HepG2 (cell line): ENCODE data around the gene POU2F1. TPM values are rescaled to one million over a fixed set of nuclear protein-coding genes. Genes with fewer than 3 reads are reported as not detected.

Source experiments
- ATAC-seq: fragments of 200-7000 bp; cut with Tn5 transposase; 3 replicates; pipeline ENCODE4 v1.9.1; 2020; ENCODE audit warnings: mild to moderate bottlenecking, moderate library complexity
- BruUV-seq: library from RNA; stranded (reverse); fragments of 400-500 nt; replicated peaks from 2 replicates; lab custom pipeline; 2021; lab: Mats Ljungman, UMichigan
- CTCF ChIA-PET: fragments of 300-600 bp; formaldehyde crosslinking; extraction: SDS; loops from one replicate; lab custom pipeline; 2021; ENCODE audit warnings: low total read pairs, inconsistent platforms, low intra/inter-chr PET ratio; lab: Yijun Ruan, JAX
- POLR2A ChIA-PET: fragments of 350-600 bp; sonication (Branson Sonifier 250); formaldehyde crosslinking; loops from one replicate; lab custom pipeline; 2020; ENCODE audit warnings: antibody characterized with exemption, inconsistent platforms; lab: Yijun Ruan, JAX
- DNase-seq: peaks from one replicate; pipeline ENCODE4 v3.0.0-alpha.2; 2015; ENCODE audit warnings: low spot score
- FAIRE-seq: peaks from 3 replicates; lab custom pipeline; 2011; peaks lifted over from hg19 to GRCh38; lab: Jason Lieb, UNC
- H2AFZ ChIP-seq: one replicate; pipeline ENCODE4 v1.6.1; 2011; ENCODE audit warnings: low read length, inconsistent platforms
- H3K27ac ChIP-seq: fragments of 300-600 bp; 3 replicates; pipeline ENCODE4 v1.8.0; 2011; ENCODE audit warnings: mixed run types, mild to moderate bottlenecking, mixed read lengths, low read length, inconsistent platforms; ENCODE audit not compliant: insufficient read depth; ENCODE audit errors: extremely low read length
- H3K27me3 ChIP-seq, 2 experiments: fragments of 200-600 bp in 1 of 2; 2 replicates in 1 of 2; 3 replicates in 1 of 2; pipeline versions ENCODE4 v1.6.0 to v1.8.0; 2011; ENCODE audit warnings: low read length in 2 of 2, mild to moderate bottlenecking in 2 of 2, moderate library complexity in 2 of 2, inconsistent platforms in 1 of 2; ENCODE audit not compliant: insufficient read depth in 2 of 2, control insufficient read depth in 1 of 2
- H3K36me3 ChIP-seq, 2 experiments: fragments of 200-600 bp in 1 of 2; replicated peaks in 1 of 2; 2 replicates in 1 of 2; 3 replicates in 1 of 2; pipeline versions ENCODE4 v1.5.1 to v1.8.0; 2011; ENCODE audit warnings: low read length in 2 of 2, inconsistent platforms in 1 of 2; ENCODE audit not compliant: insufficient read depth in 2 of 2, control insufficient read depth in 1 of 2
- H3K4me1 ChIP-seq: 2 replicates; pipeline ENCODE4 v1.5.1; 2012; ENCODE audit warnings: low read length, inconsistent platforms; ENCODE audit not compliant: insufficient read depth
- H3K4me2 ChIP-seq: 2 replicates; pipeline ENCODE4 v1.6.0; 2011; ENCODE audit warnings: low read depth, low read length, inconsistent platforms
- H3K4me3 ChIP-seq, 3 experiments: fragments of 200-600 bp in 1 of 3; sonication (generic), shearing (Covaris generic) in 1 of 3; replicated peaks in 1 of 3; 2 replicates each; pipeline ENCODE4 v1.5.1; 2011 to 2016; ENCODE audit warnings: low read length in 3 of 3, inconsistent platforms in 2 of 3, low read depth in 2 of 3, mild to moderate bottlenecking in 2 of 3, control low read depth in 1 of 3, mixed read lengths in 1 of 3; ENCODE audit not compliant: insufficient read depth in 1 of 3
- H3K79me2 ChIP-seq: one replicate; pipeline ENCODE4 v1.6.1; 2011; ENCODE audit warnings: low read length, inconsistent platforms; ENCODE audit not compliant: insufficient read depth
- H3K9ac ChIP-seq: 2 replicates; pipeline ENCODE4 v1.6.0; 2011; ENCODE audit warnings: mild to moderate bottlenecking, low read depth, low read length, inconsistent platforms; ENCODE audit not compliant: insufficient read depth
- H3K9me3 ChIP-seq: 2 replicates; pipeline ENCODE4 v1.5.1; 2012; ENCODE audit warnings: mild to moderate bottlenecking, low read length
- H4K20me1 ChIP-seq: 2 replicates; pipeline ENCODE4 v1.6.0; 2011; ENCODE audit warnings: inconsistent platforms, mild to moderate bottlenecking, low read length, moderate library complexity; ENCODE audit not compliant: insufficient read depth
- BHLHE40 ChIP-seq: IDR thresholded peaks from 2 replicates; pipeline ENCODE4 v1.6.1; 2011; ENCODE audit warnings: low read length, improper control_type of control experiment
- ETS1 ChIP-seq: sonication (generic); formaldehyde crosslinking; IDR thresholded peaks from 2 replicates; pipeline ENCODE4 v1.4.0; 2020; ENCODE audit warnings: missing genetic modification reagents
- FOXO4 ChIP-seq: sonication (generic); formaldehyde crosslinking; conservative IDR thresholded peaks from 2 replicates; pipeline ENCODE4 v1.8.1; 2023; ENCODE audit warnings: missing genetic modification reagents
- GATAD2A ChIP-seq: IDR thresholded peaks from 2 replicates; pipeline ENCODE4 v1.6.1; 2016
- IRF9 ChIP-seq: sonication (generic); formaldehyde crosslinking; IDR thresholded peaks from 2 replicates; pipeline ENCODE4 v1.8.0; 2022; ENCODE audit warnings: missing genetic modification reagents, mild to moderate bottlenecking, borderline replicate concordance
- PBX3 ChIP-seq: sonication (generic); formaldehyde crosslinking; IDR thresholded peaks from 2 replicates; pipeline ENCODE4 v1.8.1; 2023; ENCODE audit warnings: missing genetic modification reagents, inconsistent platforms, borderline replicate concordance
- PITX1 ChIP-seq: sonication (generic); formaldehyde crosslinking; IDR thresholded peaks from 2 replicates; pipeline ENCODE4 v1.5.1; 2020; ENCODE audit warnings: mild to moderate bottlenecking, missing genetic modification reagents
- POGZ ChIP-seq: sonication (generic); formaldehyde crosslinking; IDR thresholded peaks from 2 replicates; pipeline ENCODE4 v1.4.0; 2020; ENCODE audit warnings: mild to moderate bottlenecking, missing genetic modification reagents
- SIN3B ChIP-seq: fragments of 150-350 bp; IDR thresholded peaks from 2 replicates; pipeline ENCODE4 v1.6.1; 2014; ENCODE audit warnings: low read length
- SP4 ChIP-seq: sonication (generic); formaldehyde crosslinking; IDR thresholded peaks from 2 replicates; pipeline ENCODE4 v1.8.1; 2023; ENCODE audit warnings: mild to moderate bottlenecking, missing genetic modification reagents
- ZNF24 ChIP-seq: fragments of 450-650 bp; IDR thresholded peaks from 2 replicates; pipeline ENCODE4 v1.6.1; 2017; ENCODE audit warnings: antibody characterized with exemption, mild to moderate bottlenecking
- ZNF3 ChIP-seq: IDR thresholded peaks from 2 replicates; pipeline ENCODE4 v1.7.0; 2017; ENCODE audit warnings: inconsistent platforms
- ZNF652 ChIP-seq: IDR thresholded peaks from 2 replicates; pipeline ENCODE4 v1.6.1; 2016; ENCODE audit warnings: low read depth, borderline replicate concordance
- WGBS: methylation state at CpG from one replicate; pipeline ENCODE4 v1.1.6; 2017; ENCODE audit warnings: low lambda C conversion rate; 5-methylcytosine and 5-hydroxymethylcytosine counted together
- in situ Hi-C: cut with HindIII; loops from 2 replicates; pipeline ENCODE4 v1.10.0; 2017; ENCODE audit warnings: low pct_unique_long_range_greater_than_20kb; ENCODE audit not compliant: extremely low pct_ligation_motif_present
- intact Hi-C: fragments of 100-400 bp; cut with micrococcal nuclease; formaldehyde crosslinking; loops from one replicate; pipeline ENCODE4 v1.10.0; 2022; ENCODE audit not compliant: unreplicated experiment
- polyA plus RNA-seq, 8 experiments: library from polyadenylated mRNA; depleted of rRNA in 3 of 8; stranded (reverse) in 7 of 8; unstranded in 1 of 8; fragments of >200 nt; fragmentation: Illumina TruSeq in 4 of 8; extraction: Trizol in 4 of 8; gene quantifications; 2 replicates each; pipeline versions ENCODE4 v1.2.1 to v1.2.3, GENCODE V29; 2011 to 2016; ENCODE audit warnings: low read depth in 4 of 8, missing spikeins in 1 of 8, mixed read lengths in 1 of 8; ENCODE audit not compliant: insufficient read depth in 1 of 8
- total RNA-seq, 5 experiments: library from RNA; depleted of rRNA; stranded (reverse); fragments of >200 nt; fragmentation: Illumina TruSeq; extraction: Trizol; gene quantifications; 2 replicates each; pipeline ENCODE4 v1.2.3, GENCODE V29; 2016; ENCODE audit warnings: low read depth in 1 of 5

Gene POU2F1
- total and polyA plus RNA-seq, 2 of the 13 experiments (the other 11 are each of a cell fraction or from before 2014, with no cell fraction given), result 10.2 to 13.0 TPM

- TF ChIP-seq ETS1 (CRISPR knock-in tag) (no peak), BHLHE40 (no peak), ZNF652 (CRISPR knock-in tag) (no peak), GATAD2A (no peak; the same call in 1 of the 2 replicates), PITX1 (CRISPR knock-in tag) (no peak), SIN3B (no peak), POGZ (CRISPR knock-in tag) (peak; percentile 70), PBX3 (CRISPR knock-in tag) (no peak), SP4 (CRISPR knock-in tag) (no peak)
These were observed 67.8 kb downstream of the POU2F1 start (continued) for GRCh38 chr1:167288390-167289074.

GRCh38 chr1:167289075-167289442 lies 68.4 kb downstream of the POU2F1 start:
- Histone ChIP-seq H3K79me2 (peaks cover 59% of the 10 kb centered on the region), H3K4me2 (no peak overlapping the region), H3K27me3 (no peaks in the 10 kb centered on the region), H4K20me1 (no peaks in the 10 kb centered on the region), H3K4me3 (no peak overlapping the region), H2AFZ (no peak overlapping the region), H3K4me1 (peaks cover 73% of the 10 kb centered on the region), H3K36me3 (no peaks in the 10 kb centered on the region), H3K9ac (no peak overlapping the region), H3K9me3 (no peaks in the 10 kb centered on the region), H3K27ac (no peak overlapping the region)
- no TSS peak for BruUV-seq
- CTCF ChIA-PET, result no interaction called here
- in situ Hi-C loops, result no loop called here
- 69% methylated on average over 1 of the region's 1 CpG for WGBS
- no peak for DNase-seq
- TF ChIP-seq ZNF3 (CRISPR knock-in tag) (peak; percentile 69; the same call in 1 of the 2 replicates), IRF9 (CRISPR knock-in tag) (no peak), ZNF24 (peak; percentile 74), FOXO4 (CRISPR knock-in tag) (no peak)
- FAIRE-seq, result no peak
- no peak for ATAC-seq
- intact Hi-C loops, result loop anchor here (5.0 kb wide), 1 partner anchor 43 kb away; no protein-coding TSS in a partner anchor
- POLR2A ChIA-PET, result interaction anchor here (3.2 kb wide), 1 partner anchor 8 kb away, joined by 12 read pairs; no protein-coding TSS in a partner anchor
